CD4-positive, alpha-beta memory T cell (primary cell): ENCODE results near the gene A3GALT2. TPM values are rescaled to one million over a fixed set of nuclear protein-coding genes. Genes with fewer than 3 reads are reported as not detected.

Source experiments
- CTCF ChIA-PET: fragments of 350-600 bp; sonication (Branson Sonifier 250); formaldehyde crosslinking; loops from one replicate; lab custom pipeline; 2021; ENCODE audit warnings: inconsistent platforms; ENCODE audit not compliant: partially characterized antibody; lab: Charles Lee
- POLR2A ChIA-PET: fragments of 350-600 bp; sonication (Branson Sonifier 250); formaldehyde crosslinking; loops from one replicate; lab custom pipeline; 2021; ENCODE audit not compliant: partially characterized antibody; lab: Charles Lee
- DNase-seq, 5 donors: peaks; one replicate each; pipeline versions ENCODE4 v3.0.0 to v3.0.0-alpha.2; 2020 to 2022; ENCODE audit warnings: mixed read lengths in 1 of 5
- H3K27ac ChIP-seq: one replicate; pipeline ENCODE4 v1.7.0; 2013; ENCODE audit warnings: low read depth, low read length
- H3K27me3 ChIP-seq: 2 replicates; pipeline ENCODE4 v1.7.0; 2013; ENCODE audit warnings: mild to moderate bottlenecking, low read length, moderate library complexity; ENCODE audit not compliant: insufficient read depth
- H3K36me3 ChIP-seq: 2 replicates; pipeline ENCODE4 v1.7.0; 2013; ENCODE audit warnings: mild to moderate bottlenecking, low read length, moderate library complexity; ENCODE audit not compliant: insufficient read depth
- H3K4me1 ChIP-seq: 2 replicates; pipeline ENCODE4 v1.7.0; 2013; ENCODE audit warnings: mild to moderate bottlenecking, low read length, moderate library complexity; ENCODE audit not compliant: insufficient read depth
- H3K4me3 ChIP-seq, 2 donors: one replicate each; pipeline ENCODE4 v1.7.0; 2013; ENCODE audit warnings: low read length in 2 of 2, mild to moderate bottlenecking in 1 of 2
- H3K9me3 ChIP-seq, 2 donors: one replicate each; pipeline ENCODE4 v1.7.0; 2013; ENCODE audit warnings: low read length in 2 of 2, control low read depth in 1 of 2; ENCODE audit not compliant: control insufficient read depth in 1 of 2
- H3K27ac Mint-ChIP-seq, 7 donors: one replicate each; pipeline ENCODE4 v1.8.0; 2020 to 2021; ENCODE audit warnings: mixed read lengths in 7 of 7, mild to moderate bottlenecking in 6 of 7, inconsistent platforms in 3 of 7, moderate library complexity in 3 of 7
- H3K27me3 Mint-ChIP-seq, 2 donors: one replicate each; pipeline ENCODE4 v1.8.0; 2020 to 2021; ENCODE audit warnings: mixed read lengths in 2 of 2
- H3K36me3 Mint-ChIP-seq, 2 donors: one replicate each; pipeline ENCODE4 v1.8.0; 2020 to 2021; ENCODE audit warnings: mixed read lengths in 2 of 2, inconsistent platforms in 1 of 2, mild to moderate bottlenecking in 1 of 2
- H3K4me1 Mint-ChIP-seq, 4 donors: one replicate each; pipeline ENCODE4 v1.8.0; 2020 to 2021; ENCODE audit warnings: mixed read lengths in 4 of 4, mild to moderate bottlenecking in 1 of 4
- H3K4me3 Mint-ChIP-seq, 8 donors: one replicate each; pipeline ENCODE4 v1.8.0; 2020 to 2021; ENCODE audit warnings: mixed read lengths in 8 of 8, mild to moderate bottlenecking in 7 of 8, moderate library complexity in 6 of 8, inconsistent platforms in 3 of 8
- H3K9me3 Mint-ChIP-seq, 8 donors: one replicate each; pipeline ENCODE4 v1.8.0; 2020 to 2021; ENCODE audit warnings: mixed read lengths in 8 of 8, mild to moderate bottlenecking in 5 of 8, inconsistent platforms in 3 of 8, moderate library complexity in 1 of 8
- intact Hi-C: fragments of 100-400 bp; cut with micrococcal nuclease; formaldehyde crosslinking; loops from one replicate; pipeline ENCODE4 v1.15.1; 2023
- polyA plus RNA-seq, 2 donors: library from polyadenylated mRNA; unstranded; fragments of 300-500 nt; fragmentation: Illumina TruSeq; gene quantifications; one replicate each; pipeline ENCODE4 v1.2.3, GENCODE V29; 2021
- total RNA-seq, 2 experiments: library from RNA; stranded (reverse); gene quantifications; one replicate each; pipeline ENCODE4 v1.2.3, GENCODE V29; 2021

Gene A3GALT2
- total and polyA plus RNA-seq, 4 experiments from 2014 or later = not detected

- intact Hi-C loops = no loop called here
- ChIA-PET CTCF (no interaction called here), POLR2A (no interaction called here)
Measured at GRCh38 chr1:33335020-33335419, 14.1 kb upstream of the A3GALT2 start.

DNA sequence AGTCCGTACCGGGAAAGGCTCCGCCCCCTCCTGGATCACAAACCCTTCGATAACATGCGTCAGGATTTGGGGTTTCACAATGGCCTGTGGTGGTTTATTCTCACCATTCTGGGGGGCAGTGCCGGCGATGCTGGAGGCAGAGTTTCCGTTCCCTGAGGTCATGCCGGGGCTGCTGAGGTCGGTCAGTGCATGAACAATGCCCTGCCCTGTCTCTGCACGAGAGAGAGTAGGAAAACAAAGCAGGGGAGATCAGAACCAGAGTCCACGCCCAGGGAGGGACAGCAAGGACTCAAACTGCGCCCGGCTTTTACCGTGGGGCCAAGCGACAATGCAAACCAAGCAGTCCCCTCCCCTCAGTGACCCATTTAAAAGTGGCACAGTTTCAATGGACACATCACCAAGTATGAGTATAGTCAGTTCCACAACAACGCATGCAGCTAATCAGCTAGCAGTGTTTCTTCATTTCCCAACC is 13.2 kb upstream of the A3GALT2 start:
- Mint-ChIP-seq H3K4me3 (no peak overlapping the region), H3K27me3 (no peaks in the 10 kb centered on the region), H3K36me3 (peaks cover 28 to 57% of the 10 kb centered on the region in 2 donors), H3K27ac (peak overlapping the region in 1 of 7 donors; percentile 35), H3K9me3 (no peaks in the 10 kb centered on the region), H3K4me1 (peaks cover 9 to 35% (median 17%) of the 10 kb centered on the region in 4 donors)
- Histone ChIP-seq H3K36me3 (peaks cover 38% of the 10 kb centered on the region), H3K9me3 (no peaks in the 10 kb centered on the region), H3K4me1 (peaks cover 6% of the 10 kb centered on the region), H3K4me3 (no peak overlapping the region), H3K27ac (no peak overlapping the region), H3K27me3 (no peaks in the 10 kb centered on the region)
- POLR2A ChIA-PET = no interaction called here
- intact Hi-C loops = no loop called here
- CTCF ChIA-PET = no interaction called here
- no peak for DNase-seq

More at GRCh38 chr1:33335020-33335419, 14.1 kb upstream of the A3GALT2 start:
- no peak overlapping the region for H3K4me3 Mint-ChIP-seq
- no peak for DNase-seq
- peak overlapping the region in 1 of 7 donors; percentile 1 for H3K27ac Mint-ChIP-seq
- peaks cover 16 to 40% (median 18%) of the 10 kb centered on the region in 4 donors for H3K4me1 Mint-ChIP-seq
- H3K27me3 Mint-ChIP-seq = no peaks in the 10 kb centered on the region
- no peak overlapping the region for H3K27ac ChIP-seq
- H3K36me3 ChIP-seq = peaks cover 29% of the 10 kb centered on the region
- H3K9me3 ChIP-seq = no peaks in the 10 kb centered on the region
- no peaks in the 10 kb centered on the region for H3K9me3 Mint-ChIP-seq
- no peak overlapping the region for H3K4me3 ChIP-seq
- H3K36me3 Mint-ChIP-seq = peaks cover 20 to 48% of the 10 kb centered on the region in 2 donors
- no peaks in the 10 kb centered on the region for H3K27me3 ChIP-seq
- H3K4me1 ChIP-seq = peaks cover 11% of the 10 kb centered on the region

GRCh38 chr1:33332881-33333280 is 12.0 kb upstream of the A3GALT2 start:
- Mint-ChIP-seq H3K36me3 (peaks cover 40 to 68% of the 10 kb centered on the region in 2 donors), H3K9me3 (no peaks in the 10 kb centered on the region), H3K4me1 (peaks cover 7 to 22% (median 11%) of the 10 kb centered on the region in 4 donors), H3K4me3 (no peak overlapping the region), H3K27ac (no peak overlapping the region), H3K27me3 (no peaks in the 10 kb centered on the region)
- Histone ChIP-seq H3K9me3 (no peaks in the 10 kb centered on the region), H3K27ac (no peak overlapping the region), H3K4me3 (no peak overlapping the region), H3K36me3 (peaks cover 49% of the 10 kb centered on the region), H3K4me1 (no peaks in the 10 kb centered on the region), H3K27me3 (no peaks in the 10 kb centered on the region)
- ChIA-PET POLR2A (no interaction called here), CTCF (no interaction called here)
- DNase-seq = no peak
- intact Hi-C loops = no loop called here

- no peak for DNase-seq
- ChIA-PET POLR2A (no interaction called here), CTCF (no interaction called here)
- H3K4me1 ChIP-seq = no peaks in the 10 kb centered on the region
- peaks cover 54% of the 10 kb centered on the region for H3K36me3 ChIP-seq
- no peaks in the 10 kb centered on the region for H3K27me3 ChIP-seq
- H3K4me3 Mint-ChIP-seq = no peak overlapping the region
- intact Hi-C loops = no loop called here
- H3K27ac Mint-ChIP-seq = no peak overlapping the region
- H3K4me1 Mint-ChIP-seq = peaks cover 7 to 18% (median 8%) of the 10 kb centered on the region in 4 donors
- H3K9me3 Mint-ChIP-seq = no peaks in the 10 kb centered on the region
- no peak overlapping the region for H3K27ac ChIP-seq
- H3K36me3 Mint-ChIP-seq = peaks cover 40 to 73% of the 10 kb centered on the region in 2 donors
- no peak overlapping the region for H3K4me3 ChIP-seq
- H3K9me3 ChIP-seq = no peaks in the 10 kb centered on the region
- H3K27me3 Mint-ChIP-seq = no peaks in the 10 kb centered on the region
Measured at GRCh38 chr1:33332357-33332789, 11.5 kb upstream of the A3GALT2 start.

DNA sequence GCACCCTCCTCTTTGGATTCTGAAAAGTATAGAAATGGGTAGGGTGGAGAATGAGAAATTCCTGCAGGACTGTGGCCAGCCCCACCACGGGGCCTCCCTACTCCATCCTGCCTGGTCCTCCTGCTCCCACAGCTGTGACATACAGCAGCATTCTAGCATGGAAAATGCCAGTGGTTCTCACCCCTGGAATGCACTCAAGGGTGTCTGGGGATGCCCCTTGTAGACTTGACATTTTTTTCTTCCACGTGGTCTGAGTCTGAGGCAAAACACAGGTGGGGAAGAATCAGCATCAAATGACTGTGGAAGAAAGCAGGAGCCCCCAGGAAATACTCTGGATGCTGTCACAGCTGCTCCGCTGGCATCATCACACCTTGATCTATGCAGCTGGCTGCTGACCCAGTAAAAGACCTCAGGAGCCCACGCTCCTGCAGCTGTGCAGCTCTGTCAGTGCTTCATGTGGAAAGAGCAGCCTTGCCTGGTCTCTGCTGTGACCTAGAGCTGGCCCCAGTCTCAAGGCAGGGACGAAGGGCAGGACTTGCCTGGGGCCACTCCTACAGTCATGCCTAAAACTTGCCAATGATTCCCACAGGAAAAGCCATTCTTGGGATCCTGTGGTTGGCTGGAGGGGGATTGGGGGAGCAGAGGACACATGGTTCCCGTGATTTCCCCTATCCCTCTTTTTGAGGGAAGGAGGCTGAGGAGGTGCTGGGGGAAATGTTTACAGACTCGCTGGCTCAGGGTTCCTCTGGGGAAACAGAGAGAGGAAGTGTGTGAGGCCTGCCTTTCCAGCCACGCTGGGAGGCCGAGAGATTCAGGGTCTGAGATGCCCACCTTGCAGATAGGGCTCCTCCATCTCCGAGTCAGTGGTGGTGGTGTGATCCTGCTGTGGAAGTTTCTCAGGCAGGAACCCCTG is 10.8 kb upstream of the A3GALT2 start:
- no peaks in the 10 kb centered on the region for H3K9me3 Mint-ChIP-seq
- Histone ChIP-seq H3K4me1 (no peaks in the 10 kb centered on the region), H3K4me3 (no peak overlapping the region), H3K27me3 (no peaks in the 10 kb centered on the region), H3K9me3 (no peaks in the 10 kb centered on the region), H3K36me3 (peaks cover 60% of the 10 kb centered on the region), H3K27ac (no peak overlapping the region)
- intact Hi-C loops = no loop called here
- CTCF ChIA-PET = interaction anchor here (1.2 to 1.4 kb wide), 2 partner anchors 33 to 36 kb away, joined by 3 to 6 read pairs; no protein-coding TSS in a partner anchor
- POLR2A ChIA-PET = no interaction called here
- peak overlapping the region in 1 of 7 donors; percentile 6 for H3K27ac Mint-ChIP-seq
- H3K4me1 Mint-ChIP-seq = peaks cover 6 to 15% (median 7%) of the 10 kb centered on the region in 4 donors
- DNase-seq = no peak
- H3K36me3 Mint-ChIP-seq = peaks cover 43 to 80% of the 10 kb centered on the region in 2 donors
- H3K4me3 Mint-ChIP-seq = no peak overlapping the region
- H3K27me3 Mint-ChIP-seq = no peaks in the 10 kb centered on the region

- Histone ChIP-seq H3K27ac (no peak overlapping the region), H3K9me3 (no peaks in the 10 kb centered on the region), H3K4me1 (no peaks in the 10 kb centered on the region), H3K27me3 (no peaks in the 10 kb centered on the region), H3K36me3 (peaks cover 64% of the 10 kb centered on the region), H3K4me3 (no peak overlapping the region)
- Mint-ChIP-seq H3K9me3 (no peaks in the 10 kb centered on the region), H3K4me3 (no peak overlapping the region), H3K27ac (peak overlapping the region in 1 of 7 donors; percentile 37), H3K27me3 (no peaks in the 10 kb centered on the region), H3K4me1 (peaks cover 0 to 11% (median 6%) of the 10 kb centered on the region in 4 donors), H3K36me3 (peaks cover 48 to 87% of the 10 kb centered on the region in 2 donors)
- intact Hi-C loops = no loop called here
- DNase-seq = no peak
- CTCF ChIA-PET = interaction anchor here (1.2 to 1.4 kb wide), 2 partner anchors 33 to 35 kb away, joined by 3 to 6 read pairs; no protein-coding TSS in a partner anchor
- POLR2A ChIA-PET = interaction anchor here (1.2 kb wide), 1 partner anchor 31 kb away, joined by 3 read pairs; no protein-coding TSS in a partner anchor
Measured at GRCh38 chr1:33330906-33331305, 10.0 kb upstream of the A3GALT2 start.

GRCh38 chr1:33330361-33330890 is 9.5 kb upstream of the A3GALT2 start:
- intact Hi-C loops = no loop called here
- H3K27me3 Mint-ChIP-seq = no peaks in the 10 kb centered on the region
- peak overlapping the region in 1 of 7 donors; percentile 37 for H3K27ac Mint-ChIP-seq
- Histone ChIP-seq H3K4me1 (no peaks in the 10 kb centered on the region), H3K27me3 (no peaks in the 10 kb centered on the region), H3K9me3 (no peaks in the 10 kb centered on the region), H3K27ac (no peak overlapping the region), H3K4me3 (no peak overlapping the region), H3K36me3 (peaks cover 68% of the 10 kb centered on the region)
- DNase-seq = no peak
- H3K9me3 Mint-ChIP-seq = no peaks in the 10 kb centered on the region
- ChIA-PET CTCF (interaction anchor here (1.2 to 1.4 kb wide), 2 partner anchors 32 to 35 kb away, joined by 3 to 6 read pairs; no protein-coding TSS in a partner anchor), POLR2A (interaction anchor here (1.2 kb wide), 1 partner anchor 31 kb away, joined by 3 read pairs; no protein-coding TSS in a partner anchor)
- peaks cover 53 to 91% of the 10 kb centered on the region in 2 donors for H3K36me3 Mint-ChIP-seq
- peaks cover 0 to 10% (median 6%) of the 10 kb centered on the region in 4 donors for H3K4me1 Mint-ChIP-seq
- no peak overlapping the region for H3K4me3 Mint-ChIP-seq
